ENCODE results near the gene OCSTAMP.

The OCSTAMP gene

DNA sequence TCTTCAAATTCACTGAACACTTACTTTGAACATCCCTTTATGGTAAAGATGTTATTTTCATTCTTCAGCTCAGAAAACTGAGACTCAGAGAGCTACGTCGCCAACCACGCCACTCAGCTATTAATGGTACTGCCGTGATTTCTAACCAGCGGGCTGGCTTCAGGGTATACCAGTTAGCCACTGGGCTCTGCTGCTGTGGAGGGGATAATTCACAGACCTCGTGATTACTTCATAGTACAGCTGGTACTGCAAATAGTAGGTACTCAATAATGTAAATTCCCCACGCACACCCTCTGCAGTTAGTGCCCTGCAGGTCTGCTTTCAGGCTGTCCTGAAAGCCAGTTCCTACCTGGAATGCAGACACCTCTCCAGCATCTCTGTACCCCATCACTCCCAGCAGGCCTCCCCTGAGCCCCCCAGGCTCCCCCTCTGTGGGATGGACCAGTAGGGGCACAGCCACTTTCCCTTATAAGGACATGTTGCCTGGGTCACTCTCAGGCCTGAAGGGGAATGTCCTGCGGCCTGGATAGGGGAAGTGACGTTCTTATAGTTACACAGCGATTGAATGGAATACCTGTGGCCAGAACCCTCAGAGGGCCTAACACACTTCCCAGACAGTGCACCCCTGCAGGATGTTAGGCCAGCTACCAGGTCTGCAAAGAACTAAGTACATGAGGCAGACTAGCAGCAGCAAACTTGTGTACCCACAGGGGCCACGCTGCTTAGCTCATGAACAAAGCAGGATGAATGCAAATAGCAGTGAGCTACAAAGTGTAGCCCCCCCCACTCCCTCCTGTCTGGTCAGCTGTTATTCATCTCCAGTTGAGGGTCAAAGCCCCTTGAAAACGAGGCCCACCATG, 1.3 kb upstream of the OCSTAMP start:
- DNase-seq = no peak

DNA sequence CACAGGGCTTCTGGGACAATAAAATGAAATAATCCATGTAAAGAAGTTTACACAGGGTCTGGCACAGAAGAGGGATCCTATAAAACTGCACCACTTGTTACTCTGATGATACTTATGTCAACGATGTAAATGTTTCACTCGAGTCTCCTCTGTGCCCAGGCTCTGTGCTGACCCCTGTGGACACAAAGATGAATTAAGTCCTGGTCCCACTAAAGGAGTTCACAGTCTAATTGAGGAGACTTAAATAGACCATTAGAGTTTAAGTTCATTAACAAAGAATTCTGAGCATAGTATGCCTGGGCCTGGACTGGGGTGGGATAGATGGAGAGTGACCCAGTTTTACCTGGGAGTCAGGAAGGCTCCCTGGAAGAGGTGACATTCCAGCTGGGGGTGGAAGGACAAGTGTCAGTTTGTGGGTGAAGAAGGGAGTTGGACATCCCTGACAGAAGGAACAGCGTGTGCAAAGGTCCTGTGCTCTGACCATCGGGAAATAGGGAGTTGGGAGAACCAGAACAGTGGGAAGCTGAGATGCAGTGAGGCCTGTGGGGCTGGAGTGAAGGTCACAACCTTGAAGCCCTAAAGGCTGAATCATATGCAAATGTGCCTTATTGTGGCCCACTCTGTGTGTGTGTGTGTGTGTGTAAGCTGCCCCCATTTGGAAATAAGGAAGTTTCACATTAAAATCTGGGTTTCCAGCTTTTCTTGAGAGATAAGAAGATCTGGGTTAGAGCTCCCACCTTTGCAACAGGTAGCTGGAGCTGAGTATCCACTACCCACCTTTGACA, 1.1 kb downstream of the OCSTAMP start:
- DNase-seq = no peak

DNA sequence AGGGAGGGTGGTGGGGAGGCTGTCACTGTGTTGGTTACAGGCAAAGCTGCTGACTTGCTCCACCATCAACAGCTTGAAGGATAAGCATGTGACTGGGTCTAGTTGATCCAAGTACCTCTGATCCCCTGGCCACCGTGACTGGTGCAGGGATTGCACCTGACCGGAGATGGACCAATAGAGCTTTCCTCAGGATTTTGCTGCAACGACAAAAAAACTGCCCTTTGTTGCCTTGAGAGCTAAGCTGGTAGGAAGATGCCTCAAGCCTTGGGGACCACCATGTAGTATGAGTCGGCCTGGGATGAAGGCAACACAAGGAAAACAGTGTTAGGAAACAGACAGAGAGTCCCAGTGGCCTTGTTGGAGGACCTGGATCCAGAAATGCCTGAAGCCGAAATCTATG, 1.8 kb downstream of the OCSTAMP start:
- no peak for DNase-seq

DNA sequence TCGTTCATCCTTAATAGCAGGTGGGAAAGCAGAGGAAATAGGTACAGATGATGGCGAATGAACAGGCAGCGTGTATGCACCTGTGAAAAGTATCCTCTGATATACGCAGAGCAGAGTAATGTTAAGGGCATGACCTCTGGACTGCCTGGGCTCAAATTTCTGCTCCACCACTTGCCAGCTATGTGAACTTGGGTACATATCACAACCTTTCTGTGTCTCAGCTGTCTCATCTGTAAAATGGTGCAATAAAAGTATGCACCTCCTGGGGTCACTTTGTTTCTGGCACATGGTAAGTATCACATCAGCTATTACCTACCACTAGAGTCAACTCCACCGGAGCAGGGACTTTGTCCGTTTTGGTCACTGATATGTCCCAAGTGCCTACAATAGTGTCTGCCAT, 2.5 kb downstream of the OCSTAMP start:
- no peak for DNase-seq

DNA sequence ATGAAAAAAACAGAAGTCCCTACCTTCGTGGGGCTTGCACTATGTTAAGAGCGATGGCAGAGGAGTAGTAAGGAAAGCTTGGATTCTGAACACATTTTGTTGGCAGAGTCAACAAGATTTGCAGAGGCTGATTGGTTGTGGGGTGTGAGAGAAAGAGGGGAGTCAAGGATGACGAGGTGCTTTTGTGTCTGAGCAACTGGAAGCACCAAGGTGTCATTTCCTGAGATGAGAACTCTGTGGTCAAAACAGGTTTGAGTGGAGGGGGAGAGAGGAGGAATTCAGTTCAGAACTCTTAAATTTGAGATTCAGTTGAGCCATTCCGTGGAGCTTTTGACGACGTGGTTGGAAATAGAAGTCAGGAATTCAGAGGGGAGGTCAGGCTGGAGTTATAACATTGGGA, 3.5 kb downstream of the OCSTAMP start:
- DNase-seq = no peak

DNA sequence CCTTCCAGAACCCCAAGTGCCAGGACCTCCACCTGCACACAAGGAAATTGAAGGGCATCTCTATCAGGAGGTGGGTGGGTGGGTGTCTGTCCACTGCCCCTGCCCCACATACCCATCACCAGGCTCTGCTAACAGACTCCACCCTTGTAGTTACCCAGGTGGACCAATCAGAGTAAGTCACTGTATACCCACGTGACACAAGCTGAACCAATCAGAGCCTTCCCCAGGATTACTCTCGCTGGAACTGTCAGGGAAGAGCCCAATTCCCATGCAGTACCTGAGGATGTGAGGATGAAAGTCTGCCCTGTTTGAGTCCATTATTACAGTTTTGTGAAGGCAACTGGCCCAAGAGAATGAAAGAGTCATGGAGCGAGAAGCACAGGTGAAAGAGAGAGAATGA, 4.2 kb downstream of the OCSTAMP start:
- DNase-seq = no peak

DNA sequence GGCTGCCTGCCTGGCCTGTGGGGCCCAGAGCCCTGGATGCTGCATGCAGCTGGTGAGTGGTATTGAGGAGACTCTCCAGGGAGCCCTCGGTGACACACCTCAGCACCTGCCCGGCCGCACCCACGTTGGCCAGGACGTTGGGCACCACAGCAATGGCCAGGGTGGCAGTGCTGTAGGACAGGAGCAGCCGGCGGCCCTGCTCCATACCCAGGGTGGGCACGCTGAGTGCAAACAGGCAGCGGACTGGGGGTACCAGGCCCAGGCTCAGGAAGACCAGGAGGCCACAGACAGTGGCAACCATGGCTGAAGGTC, 4.7 kb downstream of the OCSTAMP start:
- DNase-seq = no peak

DNA sequence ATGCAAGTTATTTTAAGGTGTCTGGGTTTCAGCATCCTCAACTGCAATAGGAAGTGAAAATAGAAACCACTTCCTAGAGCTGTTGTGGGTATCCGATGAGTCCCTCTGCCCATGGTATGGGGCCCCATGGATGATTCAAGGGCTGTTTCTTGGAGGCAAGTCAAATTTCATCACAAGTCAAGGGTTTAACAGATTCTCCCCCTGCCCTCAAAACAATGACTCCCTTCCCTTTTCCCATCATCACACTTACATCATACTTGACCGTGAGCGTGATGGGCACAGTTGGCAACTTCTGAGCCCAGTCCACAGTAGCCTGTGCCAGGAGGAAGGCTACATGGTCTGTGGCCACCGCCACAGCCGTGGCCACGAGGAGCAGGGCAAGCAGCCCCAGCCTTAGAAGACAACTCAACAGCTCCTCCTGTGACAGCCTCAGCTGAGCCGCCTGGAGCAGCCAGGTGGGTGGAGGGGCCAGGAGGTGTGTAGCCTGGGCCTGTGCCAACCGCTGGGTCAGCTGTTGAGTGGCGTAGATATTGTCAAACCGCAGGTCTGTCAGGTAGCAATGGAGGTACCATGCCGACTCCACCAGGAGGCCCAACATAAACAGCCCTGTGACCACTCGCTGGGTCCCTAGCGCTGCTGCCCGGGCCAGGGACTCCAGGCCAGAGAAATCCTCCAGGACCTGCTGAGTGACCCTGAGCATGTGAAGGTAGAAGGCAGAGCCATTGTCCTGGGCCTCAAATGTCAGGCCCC, 5.2 kb downstream of the OCSTAMP start:
- no peak for DNase-seq

DNA sequence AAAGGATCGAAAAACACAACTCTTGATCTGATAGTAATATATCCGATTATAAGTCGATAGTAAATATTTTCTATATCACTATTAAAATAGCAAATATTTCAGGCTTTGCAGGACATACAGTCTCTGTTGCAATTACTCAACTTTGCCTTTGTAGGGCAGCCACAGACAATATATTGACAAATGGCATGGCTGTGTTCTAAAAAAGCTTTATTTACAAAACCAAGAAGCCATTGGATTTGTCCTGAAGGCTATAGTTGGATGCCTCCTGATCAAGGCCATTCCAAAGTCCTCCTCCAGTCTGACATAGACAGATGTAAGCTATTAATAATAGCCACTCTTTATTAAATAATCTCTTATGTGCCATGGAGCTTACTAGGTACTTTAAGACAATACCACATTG, 5.9 kb downstream of the OCSTAMP start:
- no peak for DNase-seq

DNA sequence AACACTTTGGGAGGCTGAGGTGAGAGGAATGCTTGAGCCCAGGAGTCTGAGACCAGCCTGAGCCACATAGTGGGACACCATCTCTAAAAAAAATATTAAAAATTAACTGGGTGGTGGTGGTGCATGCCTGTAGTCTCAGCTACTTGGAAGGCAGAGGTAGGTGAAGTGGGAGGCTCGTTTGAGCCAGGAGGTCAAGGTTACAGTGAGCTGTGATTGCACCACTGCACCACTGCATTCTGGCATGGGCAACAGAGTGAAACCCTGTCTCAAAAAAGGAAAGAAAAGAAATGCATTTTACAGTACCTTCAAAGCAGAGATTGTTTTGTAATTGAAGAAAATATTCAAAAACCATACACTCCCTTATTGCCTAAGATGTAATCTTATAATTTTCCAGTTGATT, 6.5 kb downstream of the OCSTAMP start:
- DNase-seq = no peak

DNA sequence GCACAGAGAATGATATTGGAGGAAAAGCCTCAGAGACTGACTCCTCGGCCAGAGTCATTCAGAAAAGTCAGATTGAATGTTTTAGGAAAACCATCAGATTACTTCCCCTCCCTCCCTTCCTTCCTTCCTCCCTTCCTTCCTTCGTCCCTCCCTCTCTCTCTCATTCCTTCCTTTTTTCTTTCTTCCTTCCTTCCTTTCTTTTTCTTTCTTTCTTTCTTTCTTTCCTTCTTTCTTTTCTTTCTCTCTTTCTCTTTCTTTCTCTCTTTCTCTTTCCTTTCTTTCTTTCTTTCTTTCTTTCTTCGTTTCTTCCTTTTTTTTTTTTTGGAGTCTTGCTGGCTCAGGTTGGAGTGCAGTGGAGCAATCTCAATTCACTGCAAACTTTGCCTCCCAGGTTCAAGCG, 7.4 kb downstream of the OCSTAMP start:
- DNase-seq = no peak

DNA sequence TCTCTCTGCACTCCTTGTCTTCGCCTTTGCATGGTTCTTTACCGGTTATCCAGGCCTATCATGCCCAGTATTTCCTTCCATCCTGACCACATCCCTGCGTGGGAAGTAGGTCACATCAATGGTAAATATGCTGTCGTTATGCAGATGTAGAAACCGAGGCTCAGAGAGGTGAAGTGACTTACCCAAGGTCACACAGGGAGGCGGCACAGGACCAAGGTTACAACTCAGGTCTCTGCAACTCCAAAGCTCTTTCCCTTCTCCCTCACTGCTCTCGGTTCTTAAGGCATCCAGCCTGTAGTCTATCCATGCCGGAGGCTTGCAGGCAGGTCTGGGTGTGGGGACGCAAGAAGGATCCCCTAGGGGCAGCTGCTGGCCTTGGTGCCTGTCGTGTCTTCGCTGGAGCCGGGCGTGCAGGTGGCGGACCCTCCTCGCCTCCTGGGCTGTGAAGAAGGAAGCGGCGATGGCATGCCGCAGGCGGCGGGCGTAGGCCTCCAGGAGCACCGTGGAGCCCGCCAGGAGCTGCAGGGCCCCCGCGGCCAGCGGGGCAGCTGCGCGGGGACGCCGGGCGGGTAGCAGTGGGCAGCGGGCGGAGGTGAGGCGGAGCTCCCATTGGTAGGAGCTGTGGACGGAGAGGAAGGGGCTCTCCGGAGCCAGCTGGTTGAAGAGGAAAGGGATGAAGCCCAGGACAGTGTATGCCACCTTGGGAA, 9.1 kb downstream of the OCSTAMP start:
- DNase-seq = peak; percentile 2

DNA sequence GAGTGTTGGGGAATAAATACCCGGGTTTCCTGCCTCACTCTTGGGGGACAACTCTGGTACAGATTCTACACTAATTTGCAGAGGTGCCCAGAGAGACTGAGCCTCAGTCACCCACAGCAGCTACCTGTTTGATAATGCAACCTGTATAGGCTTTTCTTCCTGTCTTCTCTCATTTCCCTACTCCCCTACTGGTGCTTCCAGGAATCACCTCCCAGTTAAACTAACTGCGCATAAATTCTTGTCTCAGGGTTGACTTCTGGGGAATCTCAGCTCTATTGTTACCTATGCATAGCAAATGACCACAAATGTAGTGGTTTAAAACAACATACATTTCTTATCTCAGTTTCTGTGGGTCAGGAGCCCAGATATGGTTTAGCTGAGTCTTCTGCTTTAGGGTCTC, 11.3 kb downstream of the OCSTAMP start:
- no peak for DNase-seq

DNA sequence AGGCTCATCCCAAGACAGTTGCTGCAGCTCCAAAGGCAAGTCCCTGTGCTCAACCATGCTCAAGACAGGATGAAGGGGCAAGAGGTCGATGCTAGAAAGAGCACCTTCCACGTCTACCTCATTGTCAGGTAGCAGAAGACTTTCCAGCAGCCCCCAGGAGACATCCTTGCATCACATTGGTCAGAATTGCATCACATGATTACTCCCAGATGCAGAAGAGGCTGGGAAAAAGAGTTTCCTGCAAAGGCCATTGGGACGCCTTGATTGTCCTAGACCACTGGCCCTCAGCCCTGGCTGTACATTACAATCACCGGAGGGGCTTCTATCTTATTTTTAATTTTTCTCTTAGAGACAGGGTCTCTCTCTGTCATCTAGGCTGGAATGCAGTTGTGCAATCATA, 19.8 kb downstream of the OCSTAMP start:
- DNase-seq = no peak

DNA sequence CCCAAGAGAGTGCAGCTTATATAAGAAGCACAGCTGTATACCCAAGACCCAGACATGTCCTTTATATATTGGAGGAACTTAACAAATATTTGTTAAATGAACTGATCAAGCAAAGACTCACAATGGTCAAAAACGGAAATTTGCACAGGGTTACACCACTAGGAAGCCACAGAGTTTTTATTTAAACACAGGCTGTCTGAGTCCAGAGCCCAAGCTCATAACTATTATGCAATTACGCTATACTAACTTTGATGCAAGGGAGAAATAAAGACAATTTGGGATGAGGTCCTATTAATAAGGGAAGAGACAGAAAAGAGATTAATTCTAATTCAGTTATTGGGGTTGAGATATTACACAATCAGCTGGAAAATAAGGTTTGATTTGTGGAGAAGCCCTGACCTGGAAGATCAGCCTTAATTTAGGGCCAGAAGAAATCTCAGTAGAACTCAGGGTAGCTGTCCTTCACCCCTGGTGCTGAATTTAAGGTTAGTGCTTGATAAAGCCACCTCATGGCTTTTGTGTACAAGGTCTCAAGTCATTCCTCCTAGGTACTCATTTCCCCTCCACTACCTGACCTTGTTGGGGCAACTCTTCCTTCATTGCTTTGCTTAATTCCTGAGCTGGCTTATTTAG, 26.6 kb downstream of the OCSTAMP start:
- DNase-seq = no peak

DNA sequence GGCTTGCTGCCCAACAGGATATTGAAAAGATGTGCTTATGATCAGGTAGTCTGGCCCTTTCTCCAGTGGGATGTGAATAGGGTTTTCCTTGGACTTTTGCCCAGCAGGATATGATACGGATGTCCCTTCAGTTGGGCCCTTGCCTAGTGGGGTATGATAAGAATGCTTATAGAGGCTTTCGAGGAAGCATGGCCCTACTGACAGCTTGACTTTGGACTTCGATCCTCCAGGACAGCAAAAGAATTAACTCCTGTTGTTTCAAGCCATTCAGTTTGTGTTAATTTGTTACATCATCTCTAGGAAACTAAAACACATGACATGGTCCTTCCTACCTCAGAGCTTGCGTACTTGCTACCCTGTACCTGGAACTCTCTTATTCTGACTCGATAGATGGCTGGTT, 27.3 kb downstream of the OCSTAMP start:
- DNase-seq = no peak

DNA sequence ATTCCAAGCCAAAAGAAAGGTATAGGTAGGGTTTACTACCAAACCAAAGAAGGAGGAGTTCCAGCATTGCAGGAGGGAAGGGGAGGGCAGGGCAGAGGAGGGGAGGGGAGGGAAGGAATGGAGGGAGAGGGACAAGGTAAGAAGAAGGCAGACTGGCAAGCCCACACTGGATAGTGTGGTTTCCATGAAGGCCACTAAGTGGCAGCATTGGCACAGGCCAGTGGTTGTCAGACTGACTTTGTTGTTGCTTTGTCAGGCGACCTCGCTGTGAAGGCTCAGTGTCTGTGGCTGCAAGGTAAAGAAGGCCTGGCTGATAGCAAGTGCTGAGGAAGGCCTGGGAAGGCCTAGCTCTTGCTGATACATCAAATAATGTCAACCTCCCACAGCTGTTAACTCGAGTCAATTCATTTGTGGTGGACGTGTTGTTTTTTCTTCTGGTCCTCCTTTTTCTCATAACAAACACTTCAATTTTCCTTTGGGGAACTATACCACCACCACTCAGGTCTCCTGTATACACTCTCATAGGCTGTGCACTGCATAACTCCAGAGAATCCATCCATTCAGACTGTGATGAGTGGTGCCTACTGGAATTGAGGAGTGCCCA, 29.4 kb downstream of the OCSTAMP start:
- DNase-seq = peak; percentile 34

DNA sequence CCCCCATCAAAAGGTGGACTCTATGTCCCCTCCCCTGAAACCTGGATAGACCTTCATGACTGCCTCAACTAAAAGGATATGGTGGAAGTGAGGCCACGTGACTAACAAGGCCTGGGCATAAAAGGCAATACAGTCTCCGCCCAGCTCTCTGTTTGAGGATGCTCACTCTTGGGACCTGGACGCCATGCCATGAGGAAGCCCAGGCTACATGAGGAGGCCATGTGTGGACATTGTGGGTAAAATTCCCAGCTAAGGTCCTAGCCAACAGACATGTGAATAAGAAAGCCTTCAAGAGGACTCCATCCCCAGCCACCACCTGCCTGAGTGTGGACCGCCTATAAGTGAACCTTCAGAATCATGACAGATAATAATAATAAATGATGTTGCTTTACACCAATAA, 29.9 kb downstream of the OCSTAMP start:
- DNase-seq = no peak

DNA sequence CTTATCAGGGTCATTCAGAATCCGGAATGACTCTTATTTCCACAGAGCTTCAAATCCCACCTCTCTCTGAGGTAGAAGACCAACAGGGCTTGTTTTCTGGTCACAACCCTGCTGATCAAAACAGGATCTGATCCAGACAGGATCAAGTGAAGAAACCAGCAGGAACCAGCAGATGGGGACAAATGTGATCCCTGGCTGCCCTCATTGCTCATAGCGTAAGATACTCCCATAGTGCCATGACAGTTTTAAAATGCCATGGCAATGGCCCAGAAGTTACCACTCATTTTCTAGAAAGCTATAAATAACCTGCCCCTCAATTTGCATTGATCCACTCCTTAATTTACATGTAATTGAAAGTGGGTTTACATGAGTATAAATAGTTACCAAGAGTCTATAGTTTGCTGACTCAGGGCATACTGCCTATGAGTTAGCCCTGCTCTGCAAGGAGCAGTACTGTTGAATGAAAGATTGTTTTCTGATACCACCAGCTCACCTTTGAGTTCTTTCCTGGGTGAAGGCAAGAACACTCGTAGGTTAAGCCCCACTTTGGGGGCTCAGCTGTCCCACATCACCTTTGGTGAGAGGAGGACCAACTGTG, 30.9 kb downstream of the OCSTAMP start:
- DNase-seq = no peak

DNA sequence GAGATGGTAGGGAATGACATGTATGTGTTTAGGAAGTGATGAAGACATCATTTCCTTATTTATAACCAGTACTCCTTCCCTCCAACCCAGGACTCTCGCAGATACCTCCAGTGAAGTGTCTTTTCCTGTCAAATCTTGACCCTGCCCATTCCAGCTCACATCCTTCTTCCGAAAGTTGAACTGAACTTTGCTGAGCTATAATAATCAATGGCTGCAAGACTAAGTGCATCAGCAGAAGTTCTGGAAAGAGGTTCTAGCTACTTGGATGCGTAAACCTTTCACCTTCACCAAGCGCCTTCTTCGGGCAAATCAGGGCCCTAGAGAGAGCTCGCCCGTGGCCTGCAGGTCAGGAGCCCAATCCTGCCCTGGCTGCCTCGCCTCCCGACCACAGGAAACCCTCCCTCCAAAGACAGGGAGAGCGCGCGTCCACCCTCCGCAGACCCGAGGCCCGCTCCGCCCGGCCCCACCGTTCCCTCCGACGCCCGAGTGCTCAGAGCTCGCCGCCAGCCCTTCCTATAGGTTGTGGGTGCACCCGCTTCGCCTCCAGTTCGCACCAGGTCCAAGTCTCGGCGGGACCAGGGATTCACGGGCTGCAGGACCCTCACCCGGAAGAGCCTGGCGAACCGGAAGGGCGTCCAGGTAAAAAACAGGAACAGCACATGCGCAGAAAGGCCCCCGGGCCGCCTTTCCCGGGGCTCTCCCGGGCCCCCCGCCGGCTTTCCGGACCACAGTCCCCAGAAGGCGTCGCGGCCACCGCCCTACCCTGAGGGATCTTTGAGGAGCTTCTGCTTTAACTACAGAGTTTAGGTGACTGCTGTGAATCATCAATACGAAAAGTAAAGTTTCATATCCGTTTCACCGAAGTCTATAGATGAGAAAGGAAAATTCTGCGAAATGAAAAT, 37.3 kb downstream of the OCSTAMP start, which contains the start of gene ZNF334:
Gene ZNF334, minus strand, starts transcription at position 617 of the 902 bp plus-strand sequence. CDS start 1,457 bp downstream, outside the sequence.
- peak; percentile 90 for DNase-seq

DNA sequence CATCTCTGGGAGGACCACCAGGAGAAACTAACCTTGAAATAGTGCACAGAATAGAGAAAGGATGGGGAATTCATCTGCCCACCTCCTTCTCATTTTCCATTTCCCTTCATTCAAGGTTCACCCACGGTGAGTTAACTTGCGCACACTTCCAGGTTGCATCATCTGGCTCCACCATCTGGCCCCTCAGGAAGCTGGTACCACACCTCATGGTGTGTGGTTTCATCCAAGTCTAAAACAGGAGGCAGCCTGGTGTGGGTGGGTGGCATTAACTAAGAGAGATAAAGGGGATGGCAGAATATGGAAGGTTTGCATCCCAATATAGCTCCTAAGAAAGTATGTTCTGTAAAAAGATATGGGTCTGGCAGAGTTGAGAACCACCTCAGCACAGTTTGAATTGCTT, 40.9 kb downstream of the OCSTAMP start:
- DNase-seq = no peak
